Endothelial cell of umbilical vein (primary cell): ENCODE measurements around the gene FAM3B. TPM values are rescaled to one million over a fixed set of nuclear protein-coding genes. Genes with fewer than 3 reads are reported as not detected.

Source experiments
- BruUV-seq: library from RNA; stranded (reverse); fragments of 400-500 nt; replicated peaks from 2 replicates; lab custom pipeline; 2021; lab: Mats Ljungman, UMichigan
- CTCF ChIA-PET: fragments of 300-600, 350-600 bp; sonication (Branson Sonifier 250); formaldehyde crosslinking; loops from one replicate; lab custom pipeline; 2021; ENCODE audit warnings: antibody characterized with exemption, inconsistent platforms; lab: Charles Lee
- POLR2A ChIA-PET: fragments of 300-600, 350-600 bp; sonication (Branson Sonifier 250); formaldehyde crosslinking; loops from one replicate; lab custom pipeline; 2021; ENCODE audit warnings: antibody characterized with exemption, inconsistent platforms; lab: Charles Lee
- DNase-seq: peaks from one replicate; pipeline ENCODE4 v3.0.0-alpha.2; 2011; ENCODE audit warnings: low read depth, low spot score
- FAIRE-seq: peaks from 2 replicates; lab custom pipeline; 2011; peaks lifted over from hg19 to GRCh38; lab: Jason Lieb, UNC
- H2AFZ ChIP-seq: 2 replicates; pipeline ENCODE4 v1.6.0; 2012; ENCODE audit warnings: low read depth, low read length, control low read depth, inconsistent platforms
- H3K27ac ChIP-seq: 2 replicates; pipeline ENCODE4 v1.5.1; 2011; ENCODE audit warnings: low read depth, mild to moderate bottlenecking, control low read depth, low read length, moderate library complexity; ENCODE audit not compliant: insufficient read depth
- H3K27me3 ChIP-seq, 2 experiments: 2 replicates each; pipeline versions ENCODE4 v1.6.0 to v1.6.1; 2011; ENCODE audit warnings: low read length in 2 of 2, mixed read lengths in 1 of 2; ENCODE audit not compliant: control insufficient read depth in 2 of 2, insufficient read depth in 2 of 2
- H3K36me3 ChIP-seq, 2 experiments: 2 replicates in 1 of 2; 3 replicates in 1 of 2; pipeline ENCODE4 v1.5.1; 2011; ENCODE audit warnings: low read length in 2 of 2, mild to moderate bottlenecking in 1 of 2, moderate library complexity in 1 of 2; ENCODE audit not compliant: control insufficient read depth in 2 of 2, insufficient read depth in 2 of 2; ENCODE audit errors: extremely low read depth in 1 of 2
- H3K4me1 ChIP-seq: 3 replicates; pipeline ENCODE4 v1.5.1; 2011; ENCODE audit warnings: mild to moderate bottlenecking, low read length; ENCODE audit not compliant: control insufficient read depth, insufficient read depth; ENCODE audit errors: extremely low read depth
- H3K4me2 ChIP-seq: 2 replicates; pipeline ENCODE4 v1.6.1; 2011; ENCODE audit warnings: low read length, control low read depth, mixed read lengths; ENCODE audit not compliant: insufficient read depth
- H3K4me3 ChIP-seq, 3 experiments: fragments of 200-600 bp in 1 of 3; sonication (generic), shearing (Covaris generic) in 1 of 3; replicated peaks in 1 of 3; 2 replicates each; pipeline ENCODE4 v1.5.1; 2011 to 2016; ENCODE audit warnings: control low read depth in 3 of 3, low read length in 3 of 3, mild to moderate bottlenecking in 2 of 3, inconsistent platforms in 1 of 3, low read depth in 1 of 3, moderate library complexity in 1 of 3; ENCODE audit not compliant: insufficient read depth in 1 of 3
- H3K79me2 ChIP-seq: 2 replicates; pipeline ENCODE4 v1.6.0; 2012; ENCODE audit warnings: low read length, inconsistent platforms; ENCODE audit not compliant: control insufficient read depth, insufficient read depth
- H3K9ac ChIP-seq: replicated peaks from 2 replicates; pipeline ENCODE3; 2011; ENCODE audit warnings: low read length, control low read depth; ENCODE audit not compliant: insufficient read depth; ENCODE audit errors: extremely low read depth
- H3K9me1 ChIP-seq: replicated peaks from 3 replicates; pipeline ENCODE4 v1.6.0; 2011; ENCODE audit warnings: mild to moderate bottlenecking, low read length; ENCODE audit not compliant: control insufficient read depth, insufficient read depth; ENCODE audit errors: extremely low read depth
- H3K9me3 ChIP-seq: replicated peaks from 2 replicates; pipeline ENCODE4 v1.5.1; 2012; ENCODE audit warnings: low read length, inconsistent platforms; ENCODE audit not compliant: control insufficient read depth, insufficient read depth
- H4K20me1 ChIP-seq: replicated peaks from 2 replicates; pipeline ENCODE3; 2011; ENCODE audit warnings: mild to moderate bottlenecking, low read length; ENCODE audit not compliant: control insufficient read depth, insufficient read depth; ENCODE audit errors: extremely low read depth
- EZH2 ChIP-seq: IDR thresholded peaks from 2 replicates; pipeline ENCODE4 v1.6.1; 2012; ENCODE audit warnings: borderline replicate concordance, low read depth, mild to moderate bottlenecking, moderate library complexity, low read length, inconsistent platforms; ENCODE audit not compliant: severe bottlenecking
- FOS ChIP-seq: IDR thresholded peaks from 2 replicates; pipeline ENCODE4 v1.6.1; 2011; ENCODE audit warnings: mild to moderate bottlenecking, low read length, moderate library complexity, borderline replicate concordance; ENCODE audit not compliant: insufficient read depth
- GATA2 ChIP-seq: IDR thresholded peaks from 2 replicates; pipeline ENCODE4 v1.7.0; 2011; ENCODE audit warnings: low read depth, mild to moderate bottlenecking, moderate library complexity, mixed read lengths, low read length; ENCODE audit not compliant: insufficient read length, insufficient read depth
- JUN ChIP-seq: IDR thresholded peaks from 2 replicates; pipeline ENCODE4 v1.6.1; 2011; ENCODE audit warnings: borderline replicate concordance, low read depth; ENCODE audit not compliant: insufficient read length, insufficient read depth
- MYC ChIP-seq: IDR thresholded peaks from one replicate; pipeline ENCODE4 v1.6.1; 2011; ENCODE audit warnings: mild to moderate bottlenecking, low read depth, low read length
- POLR2A ChIP-seq: IDR thresholded peaks from 2 replicates; pipeline ENCODE4 v1.6.1; 2012; ENCODE audit warnings: low read depth, mild to moderate bottlenecking, control low read depth, low read length
- POLR2AphosphoS5 ChIP-seq: IDR thresholded peaks from 2 replicates; pipeline ENCODE4 v1.6.1; 2012; ENCODE audit warnings: low read depth, mild to moderate bottlenecking, control low read depth, low read length, moderate library complexity; ENCODE audit not compliant: insufficient read depth
- dilution Hi-C: fragments of 300-500 bp; cut with MboI; formaldehyde crosslinking; loops from one replicate; pipeline ENCODE4 v1.15.0; 2019; ENCODE audit warnings: low sequenced_read_pairs; ENCODE audit not compliant: extremely low pct_ligation_motif_present
- intact Hi-C: fragments of 100-400 bp; cut with micrococcal nuclease; formaldehyde crosslinking; loops from one replicate; pipeline ENCODE4 v1.10.0; 2022
- polyA plus RNA-seq, 4 experiments: library from polyadenylated mRNA; depleted of rRNA in 3 of 4; stranded (reverse) in 3 of 4; unstranded in 1 of 4; fragments of >200 nt; gene quantifications; 2 replicates each; pipeline versions ENCODE4 v1.2.1 to v1.2.3, GENCODE V29; 2011 to 2012; ENCODE audit warnings: missing spikeins in 1 of 4
- total RNA-seq: library from RNA; stranded (reverse); gene quantifications from 2 replicates; pipeline ENCODE4 v1.2.3, GENCODE V29; 2021
- TF ChIP-seq, protein P1 (sequence below): IDR thresholded peaks from 2 replicates; pipeline ENCODE4 v1.6.1; 2011; ENCODE audit not compliant: insufficient read depth, insufficient read length
- TF ChIP-seq, protein P2 (sequence below), 2 donors: IDR thresholded peaks; 1 replicate in 1 of 2; 2 replicates in 1 of 2; pipeline ENCODE4 v1.5.1; 2011; ENCODE audit warnings: low read length in 2 of 2, mild to moderate bottlenecking in 2 of 2, moderate library complexity in 2 of 2, control low read depth in 1 of 2, inconsistent platforms in 1 of 2, low read depth in 1 of 2; ENCODE audit not compliant: insufficient read depth in 1 of 2; ENCODE audit errors: extremely low read depth in 1 of 2

Gene FAM3B
- total and polyA plus RNA-seq, 2 donors (not counting 3 experiments of a cell fraction or from before 2014, with no cell fraction given), result not detected

DNA sequence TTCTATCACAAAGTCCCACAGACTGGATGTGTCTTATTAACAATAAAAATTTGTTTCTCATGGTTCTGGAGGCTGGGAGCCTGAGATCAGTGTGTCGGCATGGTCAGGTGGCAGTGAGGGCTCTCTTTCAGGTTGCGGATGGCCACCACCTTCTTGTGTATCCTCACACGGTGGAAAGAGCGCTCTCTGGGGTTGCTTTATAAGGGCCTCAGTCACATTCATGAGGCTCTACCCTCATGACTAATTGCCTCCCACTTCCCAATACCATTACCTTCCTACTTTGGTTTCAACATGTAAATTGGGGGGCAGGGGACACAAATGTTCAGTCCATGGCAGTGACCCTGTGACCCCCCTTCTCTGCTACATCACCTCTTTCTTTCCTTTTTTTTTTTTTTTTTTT lies 88.7 kb downstream of the FAM3B start:
- POLR2A ChIA-PET, result no interaction called here
- dilution Hi-C loops, result no loop called here

More for the DNA sequence above, 88.7 kb downstream of the FAM3B start:
- Histone ChIP-seq H3K9me3 (no peaks in the 10 kb centered on the region), H2AFZ (no peak overlapping the region), H3K36me3 (no peaks in the 10 kb centered on the region), H3K79me2 (no peaks in the 10 kb centered on the region), H3K27me3 (no peaks in the 10 kb centered on the region), H3K27ac (no peak overlapping the region), H3K4me2 (no peak overlapping the region), H4K20me1 (no peaks in the 10 kb centered on the region), H3K9me1 (no peaks in the 10 kb centered on the region), H3K9ac (no peak overlapping the region), H3K4me1 (no peaks in the 10 kb centered on the region), H3K4me3 (no peak overlapping the region)
- DNase-seq, result no peak
- no TSS peak for BruUV-seq
- no peak for TF ChIP-seq FOS
- TF ChIP-seq GATA2, result no peak
- no peak for TF ChIP-seq POLR2AphosphoS5
- TF ChIP-seq, protein P1, sequence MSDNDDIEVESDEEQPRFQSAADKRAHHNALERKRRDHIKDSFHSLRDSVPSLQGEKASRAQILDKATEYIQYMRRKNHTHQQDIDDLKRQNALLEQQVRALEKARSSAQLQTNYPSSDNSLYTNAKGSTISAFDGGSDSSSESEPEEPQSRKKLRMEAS, result no peak
- TF ChIP-seq JUN, result no peak
- TF ChIP-seq EZH2, result no peak
- TF ChIP-seq, protein P2, sequence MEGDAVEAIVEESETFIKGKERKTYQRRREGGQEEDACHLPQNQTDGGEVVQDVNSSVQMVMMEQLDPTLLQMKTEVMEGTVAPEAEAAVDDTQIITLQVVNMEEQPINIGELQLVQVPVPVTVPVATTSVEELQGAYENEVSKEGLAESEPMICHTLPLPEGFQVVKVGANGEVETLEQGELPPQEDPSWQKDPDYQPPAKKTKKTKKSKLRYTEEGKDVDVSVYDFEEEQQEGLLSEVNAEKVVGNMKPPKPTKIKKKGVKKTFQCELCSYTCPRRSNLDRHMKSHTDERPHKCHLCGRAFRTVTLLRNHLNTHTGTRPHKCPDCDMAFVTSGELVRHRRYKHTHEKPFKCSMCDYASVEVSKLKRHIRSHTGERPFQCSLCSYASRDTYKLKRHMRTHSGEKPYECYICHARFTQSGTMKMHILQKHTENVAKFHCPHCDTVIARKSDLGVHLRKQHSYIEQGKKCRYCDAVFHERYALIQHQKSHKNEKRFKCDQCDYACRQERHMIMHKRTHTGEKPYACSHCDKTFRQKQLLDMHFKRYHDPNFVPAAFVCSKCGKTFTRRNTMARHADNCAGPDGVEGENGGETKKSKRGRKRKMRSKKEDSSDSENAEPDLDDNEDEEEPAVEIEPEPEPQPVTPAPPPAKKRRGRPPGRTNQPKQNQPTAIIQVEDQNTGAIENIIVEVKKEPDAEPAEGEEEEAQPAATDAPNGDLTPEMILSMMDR (IDR thresholded peaks at IDR 0.05; ENCODE audit: extremely low read depth in 1 of 2, insufficient read depth in 1 of 2, low read depth in 1 of 2, low read length in 2 of 2), result no peak
- TF ChIP-seq MYC, result no peak
- no peak for TF ChIP-seq POLR2A
- no peak for FAIRE-seq
- CTCF ChIA-PET, result no interaction called here
- intact Hi-C loops, result no loop called here
